IgD-negative memory B cell (primary cell): ENCODE results near the gene ZNF438. TPM values are rescaled to one million over a fixed set of nuclear protein-coding genes. Genes with fewer than 3 reads are reported as not detected.
"Not testable (repeated sequence)": the region's sequence is repeated elsewhere in the genome, so short reads cannot be mapped to it uniquely, and the experiment has no call there.

Source experiments
- H3K27ac Mint-ChIP-seq, 3 donors: one replicate each; pipeline ENCODE4 v1.8.0; 2020 to 2022; ENCODE audit warnings: mild to moderate bottlenecking in 3 of 3, mixed read lengths in 3 of 3, moderate library complexity in 1 of 3
- H3K27me3 Mint-ChIP-seq: one replicate; pipeline ENCODE4 v1.8.0; 2021; ENCODE audit warnings: mixed read lengths
- H3K36me3 Mint-ChIP-seq: one replicate; pipeline ENCODE4 v1.8.0; 2020; ENCODE audit warnings: mild to moderate bottlenecking, mixed read lengths
- H3K4me1 Mint-ChIP-seq, 3 donors: one replicate each; pipeline ENCODE4 v1.8.0; 2020 to 2022; ENCODE audit warnings: mixed read lengths in 3 of 3, mild to moderate bottlenecking in 1 of 3
- H3K4me3 Mint-ChIP-seq, 4 donors: one replicate each; pipeline ENCODE4 v1.8.0; 2020 to 2022; ENCODE audit warnings: mild to moderate bottlenecking in 4 of 4, mixed read lengths in 4 of 4, moderate library complexity in 3 of 4
- H3K9me3 Mint-ChIP-seq, 3 donors: one replicate each; pipeline ENCODE4 v1.8.0; 2020 to 2021; ENCODE audit warnings: mixed read lengths in 3 of 3, mild to moderate bottlenecking in 1 of 3
- polyA plus RNA-seq: library from polyadenylated mRNA; unstranded; fragments of 300-500 nt; fragmentation: Illumina TruSeq; gene quantifications from one replicate; pipeline ENCODE4 v1.2.3, GENCODE V29; 2021

Gene ZNF438
- polyA plus RNA-seq, 1 donor from 2014 or later: 4.0 TPM

GRCh38 chr10:31033147-31033546, 1.5 kb upstream of the ZNF438 start:
- Mint-ChIP-seq H3K27me3 (no peaks in the 10 kb centered on the region), H3K4me3 (peak overlapping the region in 3 of 4 donors; percentile 84 to 99 (median 98)), H3K4me1 (peaks cover 2 to 15% (median 10%) of the 10 kb centered on the region in 3 donors), H3K9me3 (peaks cover 0 to 2% (median 0%) of the 10 kb centered on the region in 3 donors), H3K36me3 (peaks cover 3% of the 10 kb centered on the region), H3K27ac (peak overlapping the region in 1 of 3 donors; percentile 99)

- Mint-ChIP-seq H3K9me3 (no peaks in the 10 kb centered on the region), H3K4me1 (peaks cover 2 to 15% (median 10%) of the 10 kb centered on the region in 3 donors), H3K36me3 (peaks cover 1% of the 10 kb centered on the region), H3K27ac (peak overlapping the region; percentile 99), H3K4me3 (peak overlapping the region; percentile 84 to 99 (median 97)), H3K27me3 (no peaks in the 10 kb centered on the region)
Observed at GRCh38 chr10:31032258-31033132, 830 bp upstream of the ZNF438 start.

- no peaks in the 10 kb centered on the region for H3K27me3 Mint-ChIP-seq
- H3K9me3 Mint-ChIP-seq: no peaks in the 10 kb centered on the region
- H3K4me3 Mint-ChIP-seq: peak overlapping the region; percentile 84 to 99 (median 97)
- peak overlapping the region; percentile 99 for H3K27ac Mint-ChIP-seq
- peaks cover 2 to 15% (median 10%) of the 10 kb centered on the region in 3 donors for H3K4me1 Mint-ChIP-seq
- H3K36me3 Mint-ChIP-seq: peaks cover 1% of the 10 kb centered on the region
Observed at GRCh38 chr10:31031205-31031557, 484 bp downstream of the ZNF438 start.

- Mint-ChIP-seq H3K4me3 (peak overlapping the region in 3 of 4 donors; percentile 65 to 99 (median 84)), H3K4me1 (peaks cover 2 to 15% (median 10%) of the 10 kb centered on the region in 3 donors), H3K9me3 (no peaks in the 10 kb centered on the region), H3K36me3 (peaks cover 1% of the 10 kb centered on the region), H3K27ac (peak overlapping the region; percentile 78 to 99 (median 99)), H3K27me3 (no peaks in the 10 kb centered on the region)
Observed at GRCh38 chr10:31030800-31031199, 865 bp downstream of the ZNF438 start.

- H3K27ac Mint-ChIP-seq: peak overlapping the region in 2 of 3 donors; percentile 63 to 99
- peak overlapping the region in 2 of 4 donors; percentile 1 to 99 for H3K4me3 Mint-ChIP-seq
- no peaks in the 10 kb centered on the region for H3K36me3 Mint-ChIP-seq
- no peaks in the 10 kb centered on the region for H3K27me3 Mint-ChIP-seq
- peaks cover 2 to 12% (median 10%) of the 10 kb centered on the region in 3 donors for H3K4me1 Mint-ChIP-seq
- no peaks in the 10 kb centered on the region for H3K9me3 Mint-ChIP-seq
Observed at GRCh38 chr10:31030260-31030659, 1.4 kb downstream of the ZNF438 start.

GRCh38 chr10:31028081-31028480, 3.6 kb downstream of the ZNF438 start:
- no peak overlapping the region for H3K4me3 Mint-ChIP-seq
- H3K4me1 Mint-ChIP-seq: peaks cover 2 to 10% (median 9%) of the 10 kb centered on the region in 3 donors
- H3K36me3 Mint-ChIP-seq: no peaks in the 10 kb centered on the region
- H3K27ac Mint-ChIP-seq: no peak overlapping the region
- H3K9me3 Mint-ChIP-seq: no peaks in the 10 kb centered on the region
- no peaks in the 10 kb centered on the region for H3K27me3 Mint-ChIP-seq

- H3K4me1 Mint-ChIP-seq, H3K4me3 Mint-ChIP-seq, H3K27ac Mint-ChIP-seq, H3K36me3 Mint-ChIP-seq, H3K27me3 Mint-ChIP-seq, H3K9me3 Mint-ChIP-seq: not testable (repeated sequence)
Observed at GRCh38 chr10:31026279-31026678, 5.4 kb downstream of the ZNF438 start.

- Mint-ChIP-seq H3K36me3 (no peaks in the 10 kb centered on the region), H3K4me3 (no peak overlapping the region), H3K4me1 (peaks cover 0 to under 1% (median 0%) of the 10 kb centered on the region in 3 donors), H3K27me3 (no peaks in the 10 kb centered on the region), H3K27ac (no peak overlapping the region), H3K9me3 (no peaks in the 10 kb centered on the region)
Observed at GRCh38 chr10:31025142-31025541, 6.5 kb downstream of the ZNF438 start.

- no peaks in the 10 kb centered on the region for H3K9me3 Mint-ChIP-seq
- H3K36me3 Mint-ChIP-seq: no peaks in the 10 kb centered on the region
- peaks cover 0 to 2% (median 0%) of the 10 kb centered on the region in 3 donors for H3K4me1 Mint-ChIP-seq
- no peak overlapping the region for H3K4me3 Mint-ChIP-seq
- H3K27me3 Mint-ChIP-seq: no peaks in the 10 kb centered on the region
- H3K27ac Mint-ChIP-seq: no peak overlapping the region
Observed at GRCh38 chr10:31023558-31023957, 8.1 kb downstream of the ZNF438 start.

- no peaks in the 10 kb centered on the region for H3K27me3 Mint-ChIP-seq
- peaks cover 2% of the 10 kb centered on the region for H3K36me3 Mint-ChIP-seq
- no peak overlapping the region for H3K27ac Mint-ChIP-seq
- peaks cover 0 to 4% (median 0%) of the 10 kb centered on the region in 3 donors for H3K4me1 Mint-ChIP-seq
- no peaks in the 10 kb centered on the region for H3K9me3 Mint-ChIP-seq
- H3K4me3 Mint-ChIP-seq: no peak overlapping the region
Observed at GRCh38 chr10:31020209-31020608, 11.5 kb downstream of the ZNF438 start.

GRCh38 chr10:31018962-31019361, 12.7 kb downstream of the ZNF438 start:
- no peaks in the 10 kb centered on the region for H3K27me3 Mint-ChIP-seq
- peaks cover 0 to 4% (median 0%) of the 10 kb centered on the region in 3 donors for H3K4me1 Mint-ChIP-seq
- no peaks in the 10 kb centered on the region for H3K9me3 Mint-ChIP-seq
- no peak overlapping the region for H3K27ac Mint-ChIP-seq
- peaks cover 2% of the 10 kb centered on the region for H3K36me3 Mint-ChIP-seq
- H3K4me3 Mint-ChIP-seq: no peak overlapping the region

- H3K4me3 Mint-ChIP-seq: no peak overlapping the region
- H3K36me3 Mint-ChIP-seq: peaks cover 6% of the 10 kb centered on the region
- no peaks in the 10 kb centered on the region for H3K27me3 Mint-ChIP-seq
- peaks cover 0 to 4% (median 0%) of the 10 kb centered on the region in 3 donors for H3K4me1 Mint-ChIP-seq
- H3K9me3 Mint-ChIP-seq: peaks cover 0 to 5% (median 0%) of the 10 kb centered on the region in 3 donors
- no peak overlapping the region for H3K27ac Mint-ChIP-seq
Observed at GRCh38 chr10:31018356-31018750, 13.3 kb downstream of the ZNF438 start.

- Mint-ChIP-seq H3K27ac (no peak overlapping the region), H3K9me3 (peaks cover 0 to 5% (median 0%) of the 10 kb centered on the region in 3 donors), H3K4me1 (peaks cover 0 to 4% (median 0%) of the 10 kb centered on the region in 3 donors), H3K36me3 (peaks cover 6% of the 10 kb centered on the region), H3K27me3 (no peaks in the 10 kb centered on the region), H3K4me3 (no peak overlapping the region)
Observed at GRCh38 chr10:31017534-31018355, 13.9 kb downstream of the ZNF438 start.

- Mint-ChIP-seq H3K27me3 (no peaks in the 10 kb centered on the region), H3K9me3 (peaks cover 0 to 6% (median 0%) of the 10 kb centered on the region in 3 donors), H3K4me3 (no peak overlapping the region), H3K27ac (no peak overlapping the region), H3K4me1 (peaks cover 0 to 3% (median 0%) of the 10 kb centered on the region in 3 donors), H3K36me3 (peaks cover 6% of the 10 kb centered on the region)
Observed at GRCh38 chr10:31014161-31014875, 17.3 kb downstream of the ZNF438 start.
